Pancreas (tissue), 10 donors: Measurements from ENCODE around the gene NAV1. TPM values are rescaled to one million over a fixed set of nuclear protein-coding genes. Genes with fewer than 3 reads are reported as not detected.
"Not testable (repeated sequence)": the region's sequence is repeated elsewhere in the genome, so short reads cannot be mapped to it uniquely, and the experiment has no call there.

Source experiments
- ATAC-seq, 4 donors: fragments of 200-7000 bp; cut with Tn5 transposase; one replicate each; pipeline versions ENCODE4 v1.8.0 to v1.9.1; 2020; ENCODE audit warnings: mild to moderate bottlenecking in 4 of 4, moderate library complexity in 4 of 4
- DNase-seq, 6 donors: peaks; one replicate each; pipeline ENCODE4 v3.0.0-alpha.2; 2020
- FAIRE-seq: peaks from 2 replicates; lab custom pipeline; 2012; peaks lifted over from hg19 to GRCh38; lab: Jason Lieb, UNC
- H3K27ac ChIP-seq, 4 donors: fragments of 200-600 bp; sonication (generic); 1 replicate in 3 of 4; 2 replicates in 1 of 4; pipeline versions ENCODE4 v1.5.0 to v1.8.0; 2020
- H3K27me3 ChIP-seq, 4 donors: fragments of 200-600 bp; one replicate each; pipeline ENCODE4 v1.8.0; 2021
- H3K36me3 ChIP-seq, 3 donors: fragments of 200-600 bp; sonication (generic) in 1 of 3; one replicate each; pipeline versions ENCODE4 v1.5.0 to v1.8.0; 2020 to 2021
- H3K4me1 ChIP-seq, 3 donors: fragments of 200-600 bp; one replicate each; pipeline ENCODE4 v1.8.0; 2021
- H3K4me3 ChIP-seq, 4 donors: fragments of 200-600 bp; sonication (generic) in 2 of 4; one replicate each; pipeline versions ENCODE4 v1.5.0 to v1.8.0; 2020 to 2021
- H3K9me3 ChIP-seq, 4 donors: fragments of 200-600 bp; one replicate each; pipeline ENCODE4 v1.8.0; 2021
- WGBS, 2 donors: extraction: QIAGEN DNeasy Blood & Tissue Kit; methylation state at CpG; one replicate each; pipeline ENCODE4 v1.1.7; 2013; 5-methylcytosine and 5-hydroxymethylcytosine counted together
- intact Hi-C, 3 donors: fragments of 100-400 bp; cut with DNase I; formaldehyde crosslinking; loops; one replicate each; pipeline versions ENCODE4 v1.11.1 to v1.14.2; 2022
- polyA plus RNA-seq, 2 donors: library from polyadenylated mRNA; stranded (reverse); fragments of 200-250 nt; gene quantifications; one replicate each; pipeline ENCODE4 v1.2.3, GENCODE V29; 2013
- total RNA-seq, 6 donors: library from RNA; stranded (reverse); fragmentation: NEBNext Ultra II Directional in 4 of 6; extraction: Animal tissue kit (Norgen Biotek cat#: 25700) in 4 of 6; gene quantifications; one replicate each; pipeline versions ENCODE4 v1.2.1 to v1.2.4, GENCODE V29; 2021 to 2023
- TF ChIP-seq, protein P1 (sequence below), 4 donors: fragments of 200-600 bp; sonication (generic) in 3 of 4; IDR thresholded peaks; one replicate each; pipeline versions ENCODE4 v1.5.0 to v1.8.0; 2021; ENCODE audit warnings: antibody characterized with exemption in 4 of 4
- donor health status: healthy with polysubstance abuse.
- donor health status: DM: no; HTN: no; CAD: no; lungs with moderate emphysema.
- donor health status: DM: no; HTN: no; CAD: no.
- donor health status: control.
- donor health status: control.
- donor health status: Bipolar disorder and iron deficiency.
- donor health status: DM: yes; HTN: yes; CAD: no.
- donor health status: DM: no; HTN: no; CAD: no.
- donor health status: DM: no; HTN: no; CAD: no.
- donor health status: DM: yes; HTN: yes; CAD: no.

NAV1 gene
- total and polyA plus RNA-seq, 8 donors = 5.6 to 13.6 (median 7.3) TPM

DNA sequence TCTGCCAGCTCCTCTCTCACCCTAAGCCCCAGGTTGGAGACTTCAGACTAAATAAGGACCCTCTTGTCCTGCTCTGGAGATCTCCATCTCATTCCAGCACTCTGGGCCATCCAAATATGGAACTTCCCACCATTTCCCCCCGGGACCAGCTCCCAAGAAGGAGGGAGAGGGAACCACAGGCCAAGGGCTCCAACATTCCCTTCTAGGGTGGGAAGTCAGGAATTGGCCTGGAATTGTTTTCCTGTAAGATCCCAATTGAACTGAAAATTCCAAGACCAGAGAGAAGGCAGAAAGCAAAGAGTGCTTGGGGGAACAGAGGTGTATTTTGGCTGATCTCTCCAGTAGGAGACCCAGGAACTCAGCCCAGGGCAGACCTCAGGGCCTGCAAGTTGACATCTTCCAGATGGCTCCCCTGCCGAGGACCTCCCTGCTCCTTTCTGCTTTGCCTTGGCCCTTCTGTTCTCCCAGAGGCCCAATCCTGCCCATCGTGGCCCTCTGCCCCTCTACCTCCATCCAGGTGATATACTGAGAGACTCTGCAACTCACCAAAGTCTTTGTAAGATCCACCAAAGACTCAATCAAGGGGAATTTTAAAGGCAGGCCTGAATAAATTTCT, 46.9 kb upstream of the NAV1 start:
- DNase-seq (no peak), FAIRE-seq (no peak), ATAC-seq (no peak)
- Histone ChIP-seq H3K36me3 (peaks cover 0 to 26% (median 6%) of the 10 kb centered on the region in 3 donors), H3K4me1 (peaks cover 0 to 22% (median 22%) of the 10 kb centered on the region in 3 donors), H3K27ac (no peak overlapping the region), H3K27me3 (no peaks in the 10 kb centered on the region), H3K4me3 (no peak overlapping the region), H3K9me3 (no peaks in the 10 kb centered on the region)
- WGBS, 2 donors = 80 to 81% methylated on average over 3 of the region's 3 CpGs
- intact Hi-C loops = no loop called here
- TF ChIP-seq, protein P1, sequence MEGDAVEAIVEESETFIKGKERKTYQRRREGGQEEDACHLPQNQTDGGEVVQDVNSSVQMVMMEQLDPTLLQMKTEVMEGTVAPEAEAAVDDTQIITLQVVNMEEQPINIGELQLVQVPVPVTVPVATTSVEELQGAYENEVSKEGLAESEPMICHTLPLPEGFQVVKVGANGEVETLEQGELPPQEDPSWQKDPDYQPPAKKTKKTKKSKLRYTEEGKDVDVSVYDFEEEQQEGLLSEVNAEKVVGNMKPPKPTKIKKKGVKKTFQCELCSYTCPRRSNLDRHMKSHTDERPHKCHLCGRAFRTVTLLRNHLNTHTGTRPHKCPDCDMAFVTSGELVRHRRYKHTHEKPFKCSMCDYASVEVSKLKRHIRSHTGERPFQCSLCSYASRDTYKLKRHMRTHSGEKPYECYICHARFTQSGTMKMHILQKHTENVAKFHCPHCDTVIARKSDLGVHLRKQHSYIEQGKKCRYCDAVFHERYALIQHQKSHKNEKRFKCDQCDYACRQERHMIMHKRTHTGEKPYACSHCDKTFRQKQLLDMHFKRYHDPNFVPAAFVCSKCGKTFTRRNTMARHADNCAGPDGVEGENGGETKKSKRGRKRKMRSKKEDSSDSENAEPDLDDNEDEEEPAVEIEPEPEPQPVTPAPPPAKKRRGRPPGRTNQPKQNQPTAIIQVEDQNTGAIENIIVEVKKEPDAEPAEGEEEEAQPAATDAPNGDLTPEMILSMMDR (IDR thresholded peaks at IDR 0.05) = no peak

DNA sequence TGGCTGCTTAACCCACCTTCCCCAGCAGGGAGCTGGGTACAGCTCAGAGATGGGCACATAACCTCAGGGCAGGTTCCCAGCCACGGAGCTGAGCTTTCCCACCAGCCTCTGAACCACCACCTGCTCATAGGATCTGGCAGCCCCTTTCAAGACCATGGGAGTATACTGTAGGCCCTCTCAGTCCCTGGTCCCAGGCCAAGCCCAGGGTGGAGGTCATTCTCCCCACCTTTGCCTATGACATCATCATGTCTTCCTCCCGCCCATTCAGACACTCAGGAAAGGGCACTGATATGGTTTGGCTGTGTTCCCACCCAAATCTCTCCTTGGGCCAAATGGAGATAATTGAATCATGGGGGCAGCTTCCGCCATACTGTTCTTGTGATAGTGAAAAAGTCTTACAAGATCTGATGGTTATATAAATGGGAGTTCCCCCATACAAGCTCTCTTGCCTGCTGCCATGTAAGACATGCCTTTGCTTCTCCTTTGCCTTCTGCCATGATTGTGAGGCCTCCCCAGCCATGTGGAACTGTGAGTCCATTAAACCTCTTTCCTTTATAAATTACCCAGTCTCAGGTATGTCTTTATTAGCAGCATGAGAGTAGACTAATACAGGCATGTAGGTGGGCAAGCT, 45.8 kb upstream of the NAV1 start:
- H3K27me3 ChIP-seq, H3K4me3 ChIP-seq, H3K9me3 ChIP-seq, intact Hi-C loops, DNase-seq, FAIRE-seq, H3K27ac ChIP-seq, ATAC-seq: not testable (repeated sequence)
- whole genome bisulfite sequencing, 2 donors = 86 to 87% methylated on average over 3 of the region's 3 CpGs
- Histone ChIP-seq H3K36me3 (peaks cover 0 to 23% (median 6%) of the 10 kb centered on the region in 3 donors), H3K4me1 (peaks cover 0 to 22% (median 22%) of the 10 kb centered on the region in 3 donors)

DNA sequence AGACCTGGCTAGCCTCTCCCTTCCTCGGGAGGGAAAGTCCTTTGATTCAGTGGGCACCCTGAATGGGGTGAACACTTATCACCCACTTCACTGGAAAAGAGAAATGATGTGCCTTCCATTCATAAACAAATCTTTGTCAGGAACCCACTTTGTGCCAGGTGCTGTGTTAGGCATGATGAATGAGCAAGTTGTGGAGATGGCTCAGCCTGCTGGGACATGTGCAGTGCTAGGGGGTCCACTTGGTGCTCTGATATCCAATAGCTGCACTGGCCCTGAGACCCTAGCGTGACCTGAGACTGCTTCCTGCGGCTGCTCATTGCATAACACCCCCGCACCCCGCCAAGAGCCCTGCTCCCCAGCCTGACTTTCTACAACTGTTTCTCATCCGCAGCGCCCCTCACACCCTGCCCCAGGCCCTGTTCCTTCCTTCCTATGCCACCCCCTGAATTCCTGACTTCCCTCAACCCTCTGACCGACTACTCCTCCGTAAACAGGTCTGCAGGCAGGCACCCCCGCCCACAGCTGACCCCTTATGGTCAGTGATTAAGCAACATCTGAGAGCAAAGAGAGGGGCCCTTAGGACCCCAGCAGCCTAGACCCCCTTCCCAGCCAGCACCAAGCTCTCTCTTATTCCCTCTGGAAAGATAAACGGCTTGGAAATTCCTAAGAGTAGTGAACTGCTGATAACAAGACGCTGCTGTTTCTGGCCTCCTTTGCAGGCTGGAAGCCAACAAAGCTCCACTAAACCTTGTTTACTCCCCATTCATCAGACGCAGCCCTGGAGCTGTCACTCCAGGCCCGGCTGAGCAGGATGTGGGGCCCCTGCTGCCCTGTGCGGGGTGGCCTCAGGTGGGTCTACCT, 44.9 kb upstream of the NAV1 start:
- intact Hi-C loops = no loop called here
- DNase-seq = peak in 1 of 6 donors; percentile 44
- ATAC-seq = peak; percentile 55 to 80 (median 64)
- H3K27me3 ChIP-seq = no peaks in the 10 kb centered on the region
- peak overlapping the region in 2 of 4 donors; percentile 28 to 54 for H3K27ac ChIP-seq
- no peaks in the 10 kb centered on the region for H3K9me3 ChIP-seq
- TF ChIP-seq, protein P1 (IDR thresholded peaks at IDR 0.05) = no peak
- H3K4me1 ChIP-seq = peaks cover 0 to 22% (median 19%) of the 10 kb centered on the region in 3 donors
- FAIRE-seq = no peak
- H3K4me3 ChIP-seq = no peak overlapping the region
- 41% methylated on average over 14 to 15 of the region's 15 CpGs for WGBS, 2 donors
- peaks cover 0 to 15% (median 6%) of the 10 kb centered on the region in 3 donors for H3K36me3 ChIP-seq

DNA sequence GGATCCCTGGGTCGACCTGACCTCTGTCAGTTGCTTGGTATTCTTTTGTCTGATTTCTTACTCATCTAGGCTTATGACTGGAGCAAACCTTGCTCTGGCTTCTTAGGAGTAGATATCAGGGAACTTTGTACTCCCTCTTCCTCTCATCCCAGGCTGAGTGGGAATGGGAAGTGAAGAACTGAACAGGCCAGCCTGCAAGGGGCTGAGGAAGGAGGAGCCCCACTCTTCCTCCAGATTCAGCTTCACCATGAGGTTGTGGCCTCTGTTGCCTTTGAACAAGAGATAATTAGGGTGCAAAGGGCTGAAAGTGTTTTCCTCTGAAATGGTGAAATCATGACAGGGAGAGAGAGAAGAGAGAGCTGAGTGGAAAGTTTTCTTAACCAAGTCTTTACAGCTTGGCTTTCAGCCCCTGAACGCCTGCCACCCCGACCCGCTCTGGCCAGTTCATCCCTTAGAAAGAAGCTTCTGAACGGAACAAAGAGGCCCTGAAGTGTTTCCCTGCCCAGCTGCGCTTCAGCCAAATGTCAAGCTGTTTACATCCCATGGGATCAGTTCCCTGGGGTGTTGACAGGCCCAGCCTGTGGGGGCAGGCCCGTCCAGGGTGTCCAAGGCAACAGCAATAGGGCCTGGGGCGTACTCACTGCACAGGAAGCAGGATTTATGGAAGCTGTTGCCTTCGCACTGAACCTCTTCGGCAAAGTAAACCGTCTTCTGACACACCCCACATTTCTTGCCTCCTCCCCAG, 43.2 kb upstream of the NAV1 start:
- Histone ChIP-seq H3K27me3 (no peaks in the 10 kb centered on the region), H3K27ac (peak overlapping the region in 2 of 4 donors; percentile 1 to 24), H3K9me3 (no peaks in the 10 kb centered on the region), H3K4me1 (peaks cover 5 to 17% (median 16%) of the 10 kb centered on the region in 3 donors), H3K4me3 (no peak overlapping the region), H3K36me3 (peaks cover 0 to 11% (median 6%) of the 10 kb centered on the region in 3 donors)
- peak; percentile 12 to 48 (median 32) for ATAC-seq
- intact Hi-C loops = no loop called here
- peak in 1 of 6 donors; percentile 42 for DNase-seq
- TF ChIP-seq, protein P1 (IDR thresholded peaks at IDR 0.05) = no peak
- 55 to 57% methylated on average over 11 of the region's 11 CpGs for WGBS, 2 donors
- FAIRE-seq = no peak
